HG02970 (cell line): ENCODE results near the gene EFHD1.
"Not testable (repeated sequence)": the region's sequence is repeated elsewhere in the genome, so short reads cannot be mapped to it uniquely, and the experiment has no call there.

Experiments used
- ATAC-seq: cut with Tn5 transposase; IDR thresholded peaks from one replicate; pipeline ENCODE4 v1.9.1; 2021; ENCODE audit warnings: mild to moderate bottlenecking, moderate library complexity, moderate number of reproducible peaks; ENCODE audit not compliant: unreplicated experiment, low FRiP score

The EFHD1 gene

GRCh38 chr2:232615339-232615738 lies 18.1 kb upstream of the EFHD1 start:
- no peak for ATAC-seq

GRCh38 chr2:232621186-232621585 lies 12.2 kb upstream of the EFHD1 start:
- no peak for ATAC-seq

- no peak for ATAC-seq
Measured at GRCh38 chr2:232622563-232622962, 10.8 kb upstream of the EFHD1 start.

GRCh38 chr2:232623768-232624765 lies 9.3 kb upstream of the EFHD1 start:
- no peak for ATAC-seq

- no peak for ATAC-seq
Measured at GRCh38 chr2:232626584-232626983, 6.8 kb upstream of the EFHD1 start.

- no peak for ATAC-seq
Measured at GRCh38 chr2:232628466-232629128, 4.8 kb upstream of the EFHD1 start.

GRCh38 chr2:232629129-232629475 lies 4.3 kb upstream of the EFHD1 start:
- ATAC-seq: no peak

GRCh38 chr2:232632229-232632903 lies 1.0 kb upstream of the EFHD1 start:
- ATAC-seq: no peak

- ATAC-seq: no peak
Measured at GRCh38 chr2:232632904-232633412, 446 bp upstream of the EFHD1 start.

GRCh38 chr2:232634206-232635150 lies 1.1 kb downstream of the EFHD1 start:
- no peak for ATAC-seq

- ATAC-seq: not testable (repeated sequence)
Measured at GRCh38 chr2:232635376-232635775, 2.0 kb downstream of the EFHD1 start.

- ATAC-seq: no peak
Measured at GRCh38 chr2:232635820-232636219, 2.4 kb downstream of the EFHD1 start.

GRCh38 chr2:232636788-232637420 lies 3.5 kb downstream of the EFHD1 start:
- no peak for ATAC-seq

- no peak for ATAC-seq
Measured at GRCh38 chr2:232637866-232638583, 4.6 kb downstream of the EFHD1 start.

- no peak for ATAC-seq
Measured at GRCh38 chr2:232641153-232641848, 7.9 kb downstream of the EFHD1 start.

- ATAC-seq: no peak
Measured at GRCh38 chr2:232643147-232643425, 9.7 kb downstream of the EFHD1 start.

GRCh38 chr2:232643813-232644347 lies 10.5 kb downstream of the EFHD1 start:
- no peak for ATAC-seq

GRCh38 chr2:232645061-232645460 lies 11.7 kb downstream of the EFHD1 start:
- ATAC-seq: no peak
